ENCODE data around the gene HECA.

HECA gene

GRCh38 chr6:139161169-139161568 lies 26.3 kb downstream of the HECA start:
- DNase-seq (ENCODE audit: low spot score), result peak; percentile 83

- DNase-seq (ENCODE audit: low spot score), result peak; percentile 75
Observed at GRCh38 chr6:139161817-139162284, 27.0 kb downstream of the HECA start.

GRCh38 chr6:139164001-139164400 lies 29.1 kb downstream of the HECA start:
- peak; percentile 32 for DNase-seq (ENCODE audit: low spot score)

GRCh38 chr6:139165324-139165723 lies 30.4 kb downstream of the HECA start:
- no peak for DNase-seq (ENCODE audit: low spot score)

- no peak for DNase-seq (ENCODE audit: low spot score)
Observed at GRCh38 chr6:139166238-139166955, 31.5 kb downstream of the HECA start.

- no peak for DNase-seq (ENCODE audit: low spot score)
Observed at GRCh38 chr6:139166956-139167313, 32.1 kb downstream of the HECA start.

GRCh38 chr6:139172151-139172550 lies 37.3 kb downstream of the HECA start:
- DNase-seq (ENCODE audit: low spot score), result no peak

- DNase-seq (ENCODE audit: low spot score), result no peak
Observed at GRCh38 chr6:139172567-139172966, 37.7 kb downstream of the HECA start.

- peak; percentile 49 for DNase-seq (ENCODE audit: low spot score)
Observed at GRCh38 chr6:139173172-139173571, 38.3 kb downstream of the HECA start.

- DNase-seq (ENCODE audit: low spot score), result no peak
Observed at GRCh38 chr6:139173822-139174221, 38.9 kb downstream of the HECA start.

- no peak for DNase-seq (ENCODE audit: low spot score)
Observed at GRCh38 chr6:139174961-139175360, 40.1 kb downstream of the HECA start.

GRCh38 chr6:139175389-139175948 lies 40.6 kb downstream of the HECA start:
- no peak for DNase-seq (ENCODE audit: low spot score)

- DNase-seq (ENCODE audit: low spot score), result no peak
Observed at GRCh38 chr6:139181236-139181635, 46.4 kb downstream of the HECA start.

- no peak for DNase-seq (ENCODE audit: low spot score)
Observed at GRCh38 chr6:139184047-139184446, 49.2 kb downstream of the HECA start.

GRCh38 chr6:139184459-139184858 lies 49.6 kb downstream of the HECA start:
- DNase-seq (ENCODE audit: low spot score), result no peak

GRCh38 chr6:139186242-139186641 lies 51.4 kb downstream of the HECA start:
- DNase-seq (ENCODE audit: low spot score), result no peak

GRCh38 chr6:139186692-139187091 lies 51.8 kb downstream of the HECA start:
- no peak for DNase-seq (ENCODE audit: low spot score)

- DNase-seq (ENCODE audit: low spot score), result no peak
Observed at GRCh38 chr6:139187489-139187888, 52.6 kb downstream of the HECA start.

- DNase-seq (ENCODE audit: low spot score), result no peak
Observed at GRCh38 chr6:139189665-139190064, 54.8 kb downstream of the HECA start.

- no peak for DNase-seq (ENCODE audit: low spot score)
Observed at GRCh38 chr6:139194740-139195139, 59.9 kb downstream of the HECA start.

GRCh38 chr6:139198529-139199288 lies 63.8 kb downstream of the HECA start:
- DNase-seq (ENCODE audit: low spot score), result no peak

GRCh38 chr6:139201378-139201777 lies 66.5 kb downstream of the HECA start:
- DNase-seq (ENCODE audit: low spot score), result no peak

GRCh38 chr6:139204978-139205377 lies 70.1 kb downstream of the HECA start:
- no peak for DNase-seq (ENCODE audit: low spot score)

Data from CD4-positive, alpha-beta T cell treated with Interleukin-6 at 100 ng/mL for 8 hours (primary cell).